Caki2 (cell line): ENCODE data around the gene FUOM. TPM values are rescaled to one million over a fixed set of nuclear protein-coding genes. Genes with fewer than 3 reads are reported as not detected.

Source experiments
- DNase-seq: peaks from one replicate; pipeline ENCODE4 v3.0.0-alpha.2; 2015; ENCODE audit warnings: low read depth
- in situ Hi-C: cut with HindIII; loops from 2 replicates; pipeline ENCODE4 v1.10.0; 2016; ENCODE audit warnings: low sequenced_read_pairs, low pct_unique_long_range_greater_than_20kb, mixed read lengths
- total RNA-seq: library from RNA; depleted of rRNA; stranded (reverse); fragments of >200 nt; shearing (Covaris generic); gene quantifications from 2 replicates; pipeline ENCODE4 v1.2.3, GENCODE V29; 2014; ENCODE audit warnings: low replicate concordance

Gene FUOM
- total RNA-seq, 1 experiment from 2014 or later = 38.3 TPM

GRCh38 chr10:133356549-133357284 lies 1.1 kb downstream of the FUOM start:
- in situ Hi-C loops = no loop called here
- no peak for DNase-seq

GRCh38 chr10:133355991-133356390 lies 1.8 kb downstream of the FUOM start:
- no peak for DNase-seq
- in situ Hi-C loops = no loop called here

- in situ Hi-C loops = no loop called here
- no peak for DNase-seq
Measured at GRCh38 chr10:133355266-133355665, 2.6 kb downstream of the FUOM start.

- in situ Hi-C loops = no loop called here
- DNase-seq = no peak
Measured at GRCh38 chr10:133354672-133355240, 3.1 kb downstream of the FUOM start.

GRCh38 chr10:133353988-133354605 lies 3.7 kb downstream of the FUOM start:
- no peak for DNase-seq
- in situ Hi-C loops = no loop called here

- in situ Hi-C loops = no loop called here
- no peak for DNase-seq
Measured at GRCh38 chr10:133353202-133353959, 4.4 kb downstream of the FUOM start.

GRCh38 chr10:133351408-133352318 lies 6.2 kb downstream of the FUOM start:
- in situ Hi-C loops = no loop called here
- no peak for DNase-seq

- in situ Hi-C loops = no loop called here
- no peak for DNase-seq
Measured at GRCh38 chr10:133350950-133351329, 6.9 kb downstream of the FUOM start.

GRCh38 chr10:133350283-133350949 lies 7.4 kb downstream of the FUOM start:
- no peak for DNase-seq
- in situ Hi-C loops = no loop called here

- in situ Hi-C loops = no loop called here
- no peak for DNase-seq
Measured at GRCh38 chr10:133349577-133350011, 8.2 kb downstream of the FUOM start.

- in situ Hi-C loops = no loop called here
- DNase-seq = no peak
Measured at GRCh38 chr10:133349160-133349568, 8.7 kb downstream of the FUOM start.

- DNase-seq = no peak
- in situ Hi-C loops = no loop called here
Measured at GRCh38 chr10:133347710-133348517, 9.9 kb downstream of the FUOM start.

- in situ Hi-C loops = no loop called here
- DNase-seq = no peak
Measured at GRCh38 chr10:133346413-133346812, 11.4 kb downstream of the FUOM start.

- in situ Hi-C loops = no loop called here
- DNase-seq = no peak
Measured at GRCh38 chr10:133344236-133344635, 13.6 kb downstream of the FUOM start.

GRCh38 chr10:133343558-133343957 lies 14.3 kb downstream of the FUOM start:
- no peak for DNase-seq
- in situ Hi-C loops = no loop called here

GRCh38 chr10:133342942-133343341 lies 14.9 kb downstream of the FUOM start:
- DNase-seq = no peak
- in situ Hi-C loops = no loop called here

GRCh38 chr10:133341983-133342382 lies 15.8 kb downstream of the FUOM start:
- in situ Hi-C loops = no loop called here
- no peak for DNase-seq
